ENCODE results near the gene RILPL2. TPM values are rescaled to one million over a fixed set of nuclear protein-coding genes. Genes with fewer than 3 reads are reported as not detected.

Gene RILPL2, protein sequence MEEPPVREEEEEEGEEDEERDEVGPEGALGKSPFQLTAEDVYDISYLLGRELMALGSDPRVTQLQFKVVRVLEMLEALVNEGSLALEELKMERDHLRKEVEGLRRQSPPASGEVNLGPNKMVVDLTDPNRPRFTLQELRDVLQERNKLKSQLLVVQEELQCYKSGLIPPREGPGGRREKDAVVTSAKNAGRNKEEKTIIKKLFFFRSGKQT
- total RNA-seq (2022) (2.6 and 3.0 TPM in 2 replicates), Bru-seq, nascent RNA (percentile 42 among the genes with signal in this experiment), BruChase-seq, experiment 1, labeled RNA remaining after a 6-hour chase (percentile 50 among the genes with signal in this experiment), BruChase-seq, experiment 2, labeled RNA remaining after a 2-hour chase (percentile 44 among the genes with signal in this experiment)
- long read RNA-seq, full-length matches to known transcripts: 10 of 14 reads
- long read RNA-seq, partial matches to known transcripts: 0 of 14 reads
- long read RNA-seq, other reads (novel, unspliced or antisense): 4 of 14 reads

DNA sequence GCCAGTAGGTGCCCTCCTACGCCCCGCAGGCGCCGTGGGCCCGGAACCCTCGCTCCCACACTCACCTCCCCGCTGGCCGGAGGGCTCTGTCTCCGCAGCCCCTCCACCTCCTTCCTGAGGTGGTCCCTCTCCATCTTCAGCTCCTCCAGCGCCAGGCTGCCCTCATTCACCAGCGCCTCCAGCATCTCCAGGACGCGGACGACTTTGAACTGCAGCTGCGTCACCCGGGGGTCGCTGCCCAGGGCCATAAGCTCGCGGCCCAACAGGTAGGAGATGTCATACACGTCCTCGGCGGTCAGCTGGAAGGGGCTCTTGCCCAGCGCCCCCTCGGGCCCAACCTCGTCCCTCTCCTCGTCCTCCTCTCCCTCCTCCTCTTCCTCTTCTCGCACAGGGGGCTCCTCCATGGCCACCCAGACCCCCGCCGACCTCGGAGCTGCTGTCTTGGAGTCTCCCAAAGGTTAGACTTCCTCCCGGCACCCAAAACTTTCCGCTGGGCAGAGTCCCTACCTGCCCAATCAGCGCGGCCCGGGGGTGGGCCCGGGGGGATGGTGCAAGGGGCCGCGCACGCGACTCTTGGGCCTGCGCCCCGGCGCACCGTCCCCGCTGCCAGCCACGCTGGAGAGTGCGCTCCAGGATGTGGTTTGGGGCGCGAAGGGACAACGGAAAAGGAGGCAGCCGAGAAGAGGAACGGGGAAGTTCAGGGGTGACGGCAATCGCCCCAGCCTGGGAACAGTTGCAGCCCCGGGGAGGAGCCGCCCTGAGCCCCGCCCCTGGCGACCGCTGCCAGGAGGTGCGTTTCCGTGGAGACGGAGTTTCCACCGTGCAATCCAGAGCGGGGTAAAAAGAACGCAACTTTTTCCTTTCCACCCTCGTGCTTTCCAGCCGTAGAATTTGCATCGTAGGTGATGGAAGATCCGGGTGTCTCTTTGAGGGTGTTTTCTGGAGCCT, at the start of gene RILPL2:
Gene RILPL2 (minus strand): TSS at position 668 of the 948 bp plus-strand sequence. CDS start 264 bp downstream, at position 404.
- POLR2A ChIA-PET: interaction anchor here (0.6 to 1.7 kb wide), 8 partner anchors 22 to 277 kb away, joined by 3 to 7 read pairs (median 4); partner anchors contain the start of gene SNRNP35
- Mint-ChIP-seq H3K4me3 (ENCODE audit: unreplicated experiment) (peak within 1 kb of the TSS; percentile 97), H3K27me3 (ENCODE audit: insufficient read depth, unreplicated experiment) (no peaks in the 10 kb centered on the region), H3K27ac (ENCODE audit: low read depth, unreplicated experiment) (peak within 1 kb of the TSS; percentile 76), H3K36me3 (ENCODE audit: insufficient read depth, unreplicated experiment) (no peaks in the 10 kb centered on the region), H3K9me3 (ENCODE audit: unreplicated experiment) (no peaks in the 10 kb centered on the region), H3K4me1 (ENCODE audit: insufficient read depth, unreplicated experiment) (peaks cover 5% of the 10 kb centered on the region)
- peak; percentile 81 for DNase-seq (ENCODE audit: unreplicated experiment)
- CTCF ChIA-PET: interaction anchor here (0.7 to 1.0 kb wide), 5 partner anchors 22 to 434 kb away, joined by 3 to 5 read pairs (median 3); partner anchors contain the start of gene SNRNP35
- intact Hi-C loops (cut with micrococcal nuclease): no loop called here
- BruUV-seq (replicated peaks): TSS peak; percentile 48
- TF ChIP-seq, protein P1, sequence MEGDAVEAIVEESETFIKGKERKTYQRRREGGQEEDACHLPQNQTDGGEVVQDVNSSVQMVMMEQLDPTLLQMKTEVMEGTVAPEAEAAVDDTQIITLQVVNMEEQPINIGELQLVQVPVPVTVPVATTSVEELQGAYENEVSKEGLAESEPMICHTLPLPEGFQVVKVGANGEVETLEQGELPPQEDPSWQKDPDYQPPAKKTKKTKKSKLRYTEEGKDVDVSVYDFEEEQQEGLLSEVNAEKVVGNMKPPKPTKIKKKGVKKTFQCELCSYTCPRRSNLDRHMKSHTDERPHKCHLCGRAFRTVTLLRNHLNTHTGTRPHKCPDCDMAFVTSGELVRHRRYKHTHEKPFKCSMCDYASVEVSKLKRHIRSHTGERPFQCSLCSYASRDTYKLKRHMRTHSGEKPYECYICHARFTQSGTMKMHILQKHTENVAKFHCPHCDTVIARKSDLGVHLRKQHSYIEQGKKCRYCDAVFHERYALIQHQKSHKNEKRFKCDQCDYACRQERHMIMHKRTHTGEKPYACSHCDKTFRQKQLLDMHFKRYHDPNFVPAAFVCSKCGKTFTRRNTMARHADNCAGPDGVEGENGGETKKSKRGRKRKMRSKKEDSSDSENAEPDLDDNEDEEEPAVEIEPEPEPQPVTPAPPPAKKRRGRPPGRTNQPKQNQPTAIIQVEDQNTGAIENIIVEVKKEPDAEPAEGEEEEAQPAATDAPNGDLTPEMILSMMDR (IDR thresholded peaks at IDR 0.05; ENCODE audit: unreplicated experiment): no peak

DNA sequence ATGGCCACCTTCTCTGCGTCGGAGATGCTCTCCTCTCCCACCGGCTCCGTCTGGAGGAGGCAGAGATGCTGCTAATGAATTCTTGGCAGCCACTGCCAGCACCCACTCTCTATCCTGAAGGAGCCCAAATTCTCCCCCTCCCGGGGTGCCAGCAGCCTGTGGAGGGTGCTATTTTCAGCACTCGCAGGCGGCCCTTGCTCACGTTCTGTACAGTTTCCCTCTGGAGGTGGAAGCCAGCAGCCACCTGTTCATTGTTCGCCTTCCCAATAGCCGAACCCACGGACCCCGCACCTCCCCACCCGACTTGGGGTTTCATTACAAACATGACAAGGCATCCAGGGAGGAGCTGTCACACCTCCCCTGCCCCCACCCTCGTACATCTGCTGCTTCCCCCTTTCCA, 49.3 kb upstream of the RILPL2 start:
- Mint-ChIP-seq H3K9me3 (ENCODE audit: unreplicated experiment) (no peaks in the 10 kb centered on the region), H3K4me3 (ENCODE audit: unreplicated experiment) (no peak overlapping the region), H3K36me3 (ENCODE audit: insufficient read depth, unreplicated experiment) (peaks cover 55% of the 10 kb centered on the region), H3K27ac (ENCODE audit: low read depth, unreplicated experiment) (no peak overlapping the region), H3K27me3 (ENCODE audit: insufficient read depth, unreplicated experiment) (no peaks in the 10 kb centered on the region), H3K4me1 (ENCODE audit: insufficient read depth, unreplicated experiment) (no peaks in the 10 kb centered on the region)
- no TSS peak for BruUV-seq (replicated peaks)
- TF ChIP-seq, protein P1 (IDR thresholded peaks at IDR 0.05; ENCODE audit: unreplicated experiment): no peak
- ChIA-PET POLR2A (interaction anchor here (0.6 to 0.7 kb wide), 2 partner anchors 11 to 19 kb away, joined by 3 read pairs; no protein-coding TSS in a partner anchor), CTCF (no interaction called here)
- intact Hi-C loops (cut with micrococcal nuclease): no loop called here
- DNase-seq (ENCODE audit: unreplicated experiment): no peak

DNA sequence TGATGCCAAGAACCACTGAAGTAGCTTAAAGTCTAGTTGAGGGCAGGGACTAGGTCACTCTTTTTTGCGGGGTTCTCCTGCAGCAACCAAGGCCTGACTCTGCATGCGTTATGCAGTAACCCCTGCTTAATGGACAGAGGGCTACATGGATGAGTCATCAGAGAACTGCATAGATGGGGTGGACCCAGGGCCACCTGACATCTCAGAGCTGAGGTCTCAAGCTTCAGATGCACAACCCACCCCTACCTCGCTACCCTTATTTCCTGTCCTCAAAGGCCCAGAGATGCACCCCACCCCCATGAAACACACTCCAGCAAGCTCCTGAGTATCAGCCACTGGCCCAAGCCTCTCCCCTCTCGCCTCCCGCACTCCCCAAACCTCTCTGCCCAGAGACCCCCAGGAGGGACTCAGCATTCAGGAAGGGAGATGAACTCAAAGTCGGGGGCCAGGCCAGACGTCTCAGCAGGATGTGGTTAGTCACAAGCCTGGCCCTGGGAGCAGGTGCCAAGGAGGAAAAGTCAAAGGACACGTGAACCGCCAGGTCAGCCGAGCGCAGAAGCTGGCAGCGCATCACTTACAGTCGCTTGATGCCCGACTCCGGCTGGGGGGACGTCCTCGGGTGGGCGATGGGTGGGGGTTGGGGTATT, 47.2 kb upstream of the RILPL2 start:
- Mint-ChIP-seq H3K36me3 (ENCODE audit: insufficient read depth, unreplicated experiment) (peaks cover 67% of the 10 kb centered on the region), H3K27me3 (ENCODE audit: insufficient read depth, unreplicated experiment) (no peaks in the 10 kb centered on the region), H3K4me1 (ENCODE audit: insufficient read depth, unreplicated experiment) (peaks cover 7% of the 10 kb centered on the region), H3K4me3 (ENCODE audit: unreplicated experiment) (no peak overlapping the region), H3K9me3 (ENCODE audit: unreplicated experiment) (no peaks in the 10 kb centered on the region), H3K27ac (ENCODE audit: low read depth, unreplicated experiment) (no peak overlapping the region)
- DNase-seq (ENCODE audit: unreplicated experiment): no peak
- ChIA-PET CTCF (no interaction called here), POLR2A (interaction anchor here (1.0 kb wide), 1 partner anchor 9 kb away, joined by 3 read pairs; no protein-coding TSS in a partner anchor)
- intact Hi-C loops (cut with micrococcal nuclease): no loop called here
- BruUV-seq (replicated peaks): no TSS peak
- TF ChIP-seq, protein P1 (IDR thresholded peaks at IDR 0.05; ENCODE audit: unreplicated experiment): no peak

Data from MCF 10A (cell line).